ENCODE results near the gene B4GALT1. TPM values are rescaled to one million over a fixed set of nuclear protein-coding genes. Genes with fewer than 3 reads are reported as not detected.

B4GALT1 gene
- total and polyA plus RNA-seq, 12 donors: 14.8 to 117 (median 42.6) TPM

GRCh38 chr9:33151601-33152000 is 15.5 kb downstream of the B4GALT1 start:
- TF ChIP-seq, protein P1, sequence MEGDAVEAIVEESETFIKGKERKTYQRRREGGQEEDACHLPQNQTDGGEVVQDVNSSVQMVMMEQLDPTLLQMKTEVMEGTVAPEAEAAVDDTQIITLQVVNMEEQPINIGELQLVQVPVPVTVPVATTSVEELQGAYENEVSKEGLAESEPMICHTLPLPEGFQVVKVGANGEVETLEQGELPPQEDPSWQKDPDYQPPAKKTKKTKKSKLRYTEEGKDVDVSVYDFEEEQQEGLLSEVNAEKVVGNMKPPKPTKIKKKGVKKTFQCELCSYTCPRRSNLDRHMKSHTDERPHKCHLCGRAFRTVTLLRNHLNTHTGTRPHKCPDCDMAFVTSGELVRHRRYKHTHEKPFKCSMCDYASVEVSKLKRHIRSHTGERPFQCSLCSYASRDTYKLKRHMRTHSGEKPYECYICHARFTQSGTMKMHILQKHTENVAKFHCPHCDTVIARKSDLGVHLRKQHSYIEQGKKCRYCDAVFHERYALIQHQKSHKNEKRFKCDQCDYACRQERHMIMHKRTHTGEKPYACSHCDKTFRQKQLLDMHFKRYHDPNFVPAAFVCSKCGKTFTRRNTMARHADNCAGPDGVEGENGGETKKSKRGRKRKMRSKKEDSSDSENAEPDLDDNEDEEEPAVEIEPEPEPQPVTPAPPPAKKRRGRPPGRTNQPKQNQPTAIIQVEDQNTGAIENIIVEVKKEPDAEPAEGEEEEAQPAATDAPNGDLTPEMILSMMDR (IDR thresholded peaks at IDR 0.05): no peak
- Histone ChIP-seq H3K27me3 (no peaks in the 10 kb centered on the region), H3K4me1 (peaks cover 33 to 98% (median 87%) of the 10 kb centered on the region in 9 donors), H3K4me3 (no peak overlapping the region), H3K36me3 (peaks cover 0 to 9% (median 0%) of the 10 kb centered on the region in 9 donors), H3K9me3 (peaks cover 0 to 7% (median 0%) of the 10 kb centered on the region in 11 donors), H3K27ac (peak overlapping the region in 9 of 10 donors; percentile 24 to 84 (median 73))
- no peak for DNase-seq
- peak in 1 of 8 donors; percentile 14 for ATAC-seq
- intact Hi-C loops (cut with DNase I): no loop called here
- 57 to 60% methylated on average over 2 of the region's 2 CpGs for WGBS, 2 donors

DNA sequence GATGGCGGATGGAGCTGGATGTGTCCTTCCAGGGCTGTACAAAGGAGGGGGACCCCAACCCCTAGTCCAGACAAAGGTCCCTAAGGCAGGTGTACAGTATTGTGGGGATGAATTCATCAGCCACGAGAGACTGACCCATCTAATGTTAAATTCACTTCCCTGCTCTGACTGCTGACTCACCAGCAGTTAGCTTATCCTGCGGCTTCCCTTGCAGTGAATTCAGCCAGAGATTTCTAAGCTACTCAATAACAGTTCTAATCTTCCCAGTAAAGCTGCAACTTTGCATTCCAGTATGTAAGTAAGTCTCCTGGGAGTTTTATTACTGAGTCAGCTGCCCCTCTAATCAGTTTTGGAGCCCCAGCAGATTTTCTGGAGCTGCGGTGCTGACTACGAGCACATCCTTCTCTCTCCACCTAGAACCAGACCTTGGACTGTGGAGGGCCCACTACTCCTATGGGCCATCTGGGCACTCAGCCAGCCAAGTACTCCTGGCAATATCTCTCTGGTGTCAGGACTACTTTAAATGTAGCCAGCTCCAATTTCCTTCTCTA is 16.1 kb downstream of the B4GALT1 start:
- DNase-seq: peak; percentile 61 to 70
- H3K9me3 ChIP-seq: peaks cover 0 to 7% (median 0%) of the 10 kb centered on the region in 11 donors
- H3K27ac ChIP-seq: peak overlapping the region; percentile 13 to 84 (median 72)
- H3K4me1 ChIP-seq: peaks cover 35 to 98% (median 87%) of the 10 kb centered on the region in 9 donors
- peak overlapping the region in 1 of 10 donors; percentile 12 for H3K4me3 ChIP-seq
- 9 to 11% methylated on average over 5 of the region's 5 CpGs for WGBS, 2 donors
- TF ChIP-seq, protein P1 (IDR thresholded peaks at IDR 0.05): no peak
- H3K27me3 ChIP-seq: no peaks in the 10 kb centered on the region
- peak; percentile 76 to 86 (median 78) for ATAC-seq
- intact Hi-C loops (cut with DNase I): no loop called here
- peaks cover 0 to 9% (median 0%) of the 10 kb centered on the region in 9 donors for H3K36me3 ChIP-seq

DNA sequence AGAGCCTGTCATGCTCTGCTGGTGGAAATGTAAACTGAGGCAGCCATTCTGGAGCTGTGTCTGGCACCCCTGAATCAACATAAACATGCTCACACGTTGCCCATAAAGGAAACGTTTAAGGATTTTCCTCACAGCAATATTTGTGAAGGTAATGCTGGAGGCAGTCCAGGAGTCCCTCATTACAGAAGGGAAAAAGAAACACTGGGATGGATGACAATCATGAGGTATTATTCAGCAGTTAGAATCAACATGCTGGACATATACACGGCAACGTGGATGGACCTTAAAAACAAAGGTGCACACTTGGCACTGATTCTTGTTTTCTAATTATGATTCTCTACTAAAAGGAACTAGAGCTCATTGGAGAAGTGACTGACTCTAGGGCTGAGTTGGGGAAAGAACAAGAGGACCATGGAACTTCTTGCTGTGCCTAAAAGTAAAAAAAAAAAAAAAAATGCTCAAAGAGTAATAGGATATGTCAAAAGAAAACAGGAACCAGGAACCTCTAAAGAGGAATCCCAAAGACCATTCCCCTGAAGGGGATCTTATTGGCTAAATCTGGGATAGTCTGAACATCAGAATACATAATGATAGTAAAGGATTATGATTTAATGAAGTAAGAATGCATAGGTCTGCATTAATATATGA is 18.6 kb downstream of the B4GALT1 start:
- Histone ChIP-seq H3K27ac (peak overlapping the region in 2 of 10 donors; percentile 31 to 48), H3K9me3 (peaks cover 0 to 5% (median 0%) of the 10 kb centered on the region in 11 donors), H3K36me3 (peaks cover 0 to 9% (median 0%) of the 10 kb centered on the region in 9 donors), H3K4me3 (no peak overlapping the region), H3K27me3 (no peaks in the 10 kb centered on the region), H3K4me1 (peaks cover 41 to 99% (median 93%) of the 10 kb centered on the region in 9 donors)
- TF ChIP-seq, protein P1 (IDR thresholded peaks at IDR 0.05): no peak
- DNase-seq: no peak
- intact Hi-C loops (cut with DNase I): no loop called here
- WGBS, 2 donors: 28 to 37% methylated on average over 4 of the region's 4 CpGs
- ATAC-seq: no peak

- 87 to 88% methylated on average over 7 of the region's 7 CpGs for WGBS, 2 donors
- no peak for DNase-seq
- H3K36me3 ChIP-seq: peaks cover 0 to 9% (median 0%) of the 10 kb centered on the region in 9 donors
- no peaks in the 10 kb centered on the region for H3K27me3 ChIP-seq
- H3K4me3 ChIP-seq: no peak overlapping the region
- ATAC-seq: no peak
- H3K9me3 ChIP-seq: no peaks in the 10 kb centered on the region
- TF ChIP-seq, protein P1 (IDR thresholded peaks at IDR 0.05): no peak
- peak overlapping the region in 2 of 10 donors; percentile 31 to 67 for H3K27ac ChIP-seq
- intact Hi-C loops (cut with DNase I): no loop called here
- H3K4me1 ChIP-seq: peaks cover 50 to 100% (median 95%) of the 10 kb centered on the region in 9 donors
Measured at GRCh38 chr9:33147416-33148169, 19.5 kb downstream of the B4GALT1 start.

Measured in heart right ventricle (tissue), 16 donors.